DND-41 (cell line): ENCODE results near the gene DNAJC4.

Experiments used
- CTCF ChIP-seq: IDR thresholded peaks from 2 replicates; pipeline ENCODE4 v1.5.1; 2012; ENCODE audit warnings: borderline replicate concordance, low read length, moderate library complexity, mild to moderate bottlenecking; ENCODE audit not compliant: poor library complexity, severe bottlenecking; ENCODE audit errors: extremely low read depth
- EZH2 ChIP-seq: IDR thresholded peaks from 3 replicates; pipeline ENCODE4 v1.6.1; 2012; ENCODE audit warnings: borderline replicate concordance, low read depth, mild to moderate bottlenecking, moderate library complexity, low read length, inconsistent platforms; ENCODE audit not compliant: severe bottlenecking

- TF ChIP-seq CTCF (no peak), EZH2 (no peak)
Measured at GRCh38 chr11:64263021-64263946, 32.9 kb downstream of the DNAJC4 start.
